Lung (tissue), 12 donors: ENCODE measurements around the gene TNKS1BP1. TPM values are rescaled to one million over a fixed set of nuclear protein-coding genes. Genes with fewer than 3 reads are reported as not detected.
"Not testable (repeated sequence)": the region's sequence is repeated elsewhere in the genome, so short reads cannot be mapped to it uniquely, and the experiment has no call there.

Source experiments
- ATAC-seq: fragments of 200-7000 bp; cut with Tn5 transposase; one replicate; pipeline ENCODE4 v1.9.1; 2020; ENCODE audit warnings: moderate number of reproducible peaks; ENCODE audit not compliant: insufficient read depth, low FRiP score
- DNase-seq, 3 donors: peaks; one replicate each; pipeline ENCODE4 v3.0.0-alpha.2; 2013 to 2017
- H3K27ac ChIP-seq, 2 donors: one replicate each; pipeline ENCODE4 v1.5.1; 2013; ENCODE audit warnings: mild to moderate bottlenecking in 2 of 2, moderate library complexity in 2 of 2, control low read depth in 1 of 2, inconsistent platforms in 1 of 2, low read depth in 1 of 2, low read length in 1 of 2
- H3K27me3 ChIP-seq, 3 donors: one replicate each; pipeline ENCODE4 v1.5.1; 2013; ENCODE audit warnings: low read length in 2 of 3; ENCODE audit not compliant: control insufficient read depth in 3 of 3, insufficient read depth in 3 of 3
- H3K36me3 ChIP-seq, 4 donors: one replicate each; pipeline ENCODE4 v1.5.1; 2013; ENCODE audit warnings: low read length in 4 of 4, mild to moderate bottlenecking in 1 of 4, moderate library complexity in 1 of 4; ENCODE audit not compliant: control insufficient read depth in 4 of 4, insufficient read depth in 4 of 4
- H3K4me1 ChIP-seq, 5 donors: one replicate each; pipeline ENCODE4 v1.5.1; 2013; ENCODE audit warnings: low read length in 5 of 5, mild to moderate bottlenecking in 2 of 5, moderate library complexity in 1 of 5; ENCODE audit not compliant: control insufficient read depth in 5 of 5, insufficient read depth in 5 of 5
- H3K4me3 ChIP-seq: one replicate; pipeline ENCODE4 v1.5.1; 2013; ENCODE audit warnings: mild to moderate bottlenecking, control low read depth, moderate library complexity
- H3K9ac ChIP-seq, 2 donors: one replicate each; pipeline ENCODE4 v1.5.1; 2013; ENCODE audit warnings: low read length in 2 of 2, control low read depth in 1 of 2; ENCODE audit not compliant: insufficient read depth in 1 of 2
- H3K9me3 ChIP-seq, 4 donors: one replicate each; pipeline ENCODE4 v1.5.1; 2013; ENCODE audit warnings: low read length in 3 of 4, mild to moderate bottlenecking in 1 of 4, moderate library complexity in 1 of 4; ENCODE audit not compliant: control insufficient read depth in 4 of 4, insufficient read depth in 3 of 4
- WGBS, 2 donors: extraction: QIAGEN DNeasy Blood & Tissue Kit; methylation state at CpG; one replicate each; pipeline ENCODE4 v1.1.7; 2013; 5-methylcytosine and 5-hydroxymethylcytosine counted together
- polyA plus RNA-seq, 2 donors: library from polyadenylated mRNA; stranded (reverse); fragments of 200-250 nt; gene quantifications; one replicate each; pipeline ENCODE4 v1.2.1, GENCODE V29; 2013
- total RNA-seq, 2 donors: library from RNA; depleted of rRNA in 1 of 2; stranded (reverse); fragments of >200 nt in 1 of 2; gene quantifications; one replicate each; pipeline ENCODE4 v1.2.1, GENCODE V29; 2014 to 2021
- TF ChIP-seq, protein P1 (sequence below): IDR thresholded peaks from 2 replicates; pipeline ENCODE4 v1.5.1; 2012; ENCODE audit warnings: mild to moderate bottlenecking; ENCODE audit errors: control extremely low read depth, extremely low read depth
- donor health status: control.
- donor health status: control.
- donor health status: Bipolar disorder and iron deficiency.
- donor health status: healthy.
- donor health status: DM: yes; HTN: yes; CAD: no.

TNKS1BP1 gene
- total and polyA plus RNA-seq, 4 donors, result 87.0 to 220 (median 139) TPM

DNA sequence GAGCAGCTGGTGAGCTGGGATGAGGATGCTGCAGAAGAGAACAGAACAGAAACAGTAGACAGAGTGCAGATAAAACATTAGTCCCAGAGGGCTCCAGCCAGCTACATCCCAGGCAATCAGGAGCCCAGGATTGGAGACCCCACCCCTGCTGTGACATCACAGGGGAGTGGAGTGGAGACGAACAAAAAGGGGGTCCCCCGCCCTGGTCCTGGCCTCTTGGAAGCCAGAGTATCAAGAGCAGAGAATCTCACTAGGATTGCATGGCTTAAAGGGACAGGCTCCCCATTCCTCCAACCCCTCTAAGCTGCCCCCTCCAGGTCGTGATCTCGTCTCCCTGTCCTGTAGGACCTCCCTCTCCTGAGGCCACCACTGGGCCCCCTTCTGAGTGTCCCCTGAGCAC is 13.4 kb upstream of the TNKS1BP1 start, which contains the start of gene P2RX3:
Gene P2RX3 (plus strand): TSS at position 211 of the 400 bp plus-strand sequence. CDS start 199 bp downstream, outside the sequence.
- H3K4me3 ChIP-seq, result no peak within 1 kb of the TSS
- H3K36me3 ChIP-seq, result peaks cover 0 to 11% (median 3%) of the 10 kb centered on the region in 4 donors
- H3K4me1 ChIP-seq, result peaks cover 0 to 23% (median 12%) of the 10 kb centered on the region in 5 donors
- no peaks in the 10 kb centered on the region for H3K27me3 ChIP-seq
- no peak for ATAC-seq
- 55 to 69% methylated on average over 4 of the region's 4 CpGs for WGBS, 2 donors
- TF ChIP-seq, protein P1, sequence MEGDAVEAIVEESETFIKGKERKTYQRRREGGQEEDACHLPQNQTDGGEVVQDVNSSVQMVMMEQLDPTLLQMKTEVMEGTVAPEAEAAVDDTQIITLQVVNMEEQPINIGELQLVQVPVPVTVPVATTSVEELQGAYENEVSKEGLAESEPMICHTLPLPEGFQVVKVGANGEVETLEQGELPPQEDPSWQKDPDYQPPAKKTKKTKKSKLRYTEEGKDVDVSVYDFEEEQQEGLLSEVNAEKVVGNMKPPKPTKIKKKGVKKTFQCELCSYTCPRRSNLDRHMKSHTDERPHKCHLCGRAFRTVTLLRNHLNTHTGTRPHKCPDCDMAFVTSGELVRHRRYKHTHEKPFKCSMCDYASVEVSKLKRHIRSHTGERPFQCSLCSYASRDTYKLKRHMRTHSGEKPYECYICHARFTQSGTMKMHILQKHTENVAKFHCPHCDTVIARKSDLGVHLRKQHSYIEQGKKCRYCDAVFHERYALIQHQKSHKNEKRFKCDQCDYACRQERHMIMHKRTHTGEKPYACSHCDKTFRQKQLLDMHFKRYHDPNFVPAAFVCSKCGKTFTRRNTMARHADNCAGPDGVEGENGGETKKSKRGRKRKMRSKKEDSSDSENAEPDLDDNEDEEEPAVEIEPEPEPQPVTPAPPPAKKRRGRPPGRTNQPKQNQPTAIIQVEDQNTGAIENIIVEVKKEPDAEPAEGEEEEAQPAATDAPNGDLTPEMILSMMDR, result no peak
- no peaks in the 10 kb centered on the region for H3K9me3 ChIP-seq
- H3K27ac ChIP-seq, result no peak within 1 kb of the TSS
- peak in 1 of 3 donors; percentile 24 for DNase-seq
- H3K9ac ChIP-seq, result no peak within 1 kb of the TSS

DNA sequence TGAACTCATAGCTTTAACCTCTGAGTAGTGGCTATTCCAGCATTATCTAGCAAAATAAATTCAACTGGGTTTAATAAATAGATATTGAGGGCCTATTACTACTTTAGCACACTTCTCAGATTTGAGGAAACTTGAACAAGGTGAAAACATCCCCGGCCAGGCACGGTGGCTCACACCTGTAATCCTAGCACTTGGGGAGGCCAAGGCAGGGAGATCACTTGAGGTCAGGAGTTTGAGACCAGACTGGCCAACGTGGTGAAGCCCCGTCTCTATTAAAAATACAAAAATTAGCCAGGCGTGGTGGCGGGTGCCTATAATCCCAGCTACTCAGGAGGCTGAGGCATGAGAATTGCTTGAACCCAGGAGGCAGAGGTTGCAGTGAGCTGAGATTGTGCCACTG is 12.1 kb upstream of the TNKS1BP1 start:
- not testable (repeated sequence) for H3K9me3 ChIP-seq, DNase-seq, H3K27ac ChIP-seq, H3K4me3 ChIP-seq, H3K27me3 ChIP-seq, ATAC-seq
- Histone ChIP-seq H3K36me3 (peaks cover 0 to 24% (median 14%) of the 10 kb centered on the region in 4 donors), H3K9ac (peak overlapping the region in 1 of 2 donors; percentile 83), H3K4me1 (peaks cover 0 to 23% (median 12%) of the 10 kb centered on the region in 5 donors)
- 94 to 95% methylated on average over 6 of the region's 6 CpGs for WGBS, 2 donors

DNA sequence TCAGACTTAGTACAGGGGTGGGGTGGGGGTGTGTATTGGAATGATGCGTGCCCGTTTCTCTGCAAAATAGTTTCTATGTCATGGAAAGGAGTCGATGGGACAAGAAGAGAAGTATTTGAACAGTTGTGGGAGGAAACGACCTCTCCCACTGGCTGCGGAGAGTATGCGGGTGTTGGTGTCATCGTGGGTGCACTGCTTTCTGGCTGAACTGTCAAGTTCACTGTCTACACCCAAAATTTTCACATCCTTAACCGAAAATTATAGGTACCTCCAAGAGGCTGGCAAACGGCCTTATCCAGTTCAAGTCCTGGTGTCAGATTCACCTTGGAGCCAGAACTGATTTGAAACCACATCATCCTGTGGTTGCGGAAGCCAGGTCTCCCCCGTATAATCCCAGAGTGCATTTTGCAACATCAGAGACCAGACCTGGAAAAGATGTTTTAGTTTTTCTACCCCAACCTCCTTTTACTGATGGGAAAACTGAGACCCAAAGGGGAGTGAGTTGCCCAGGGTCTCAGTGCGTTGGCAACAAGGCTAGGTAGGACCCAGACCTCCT is 11.4 kb upstream of the TNKS1BP1 start:
- DNase-seq (no peak), ATAC-seq (peak; percentile 3)
- Histone ChIP-seq H3K27me3 (no peaks in the 10 kb centered on the region), H3K27ac (peak overlapping the region; percentile 67 to 69), H3K9me3 (no peaks in the 10 kb centered on the region), H3K4me1 (peaks cover 0 to 23% (median 12%) of the 10 kb centered on the region in 5 donors), H3K9ac (peak overlapping the region; percentile 47 to 83), H3K36me3 (peaks cover 0 to 30% (median 20%) of the 10 kb centered on the region in 4 donors), H3K4me3 (peak overlapping the region; percentile 11)
- 20 to 24% methylated on average over 12 of the region's 12 CpGs for WGBS, 2 donors
- TF ChIP-seq, protein P1, result no peak

DNA sequence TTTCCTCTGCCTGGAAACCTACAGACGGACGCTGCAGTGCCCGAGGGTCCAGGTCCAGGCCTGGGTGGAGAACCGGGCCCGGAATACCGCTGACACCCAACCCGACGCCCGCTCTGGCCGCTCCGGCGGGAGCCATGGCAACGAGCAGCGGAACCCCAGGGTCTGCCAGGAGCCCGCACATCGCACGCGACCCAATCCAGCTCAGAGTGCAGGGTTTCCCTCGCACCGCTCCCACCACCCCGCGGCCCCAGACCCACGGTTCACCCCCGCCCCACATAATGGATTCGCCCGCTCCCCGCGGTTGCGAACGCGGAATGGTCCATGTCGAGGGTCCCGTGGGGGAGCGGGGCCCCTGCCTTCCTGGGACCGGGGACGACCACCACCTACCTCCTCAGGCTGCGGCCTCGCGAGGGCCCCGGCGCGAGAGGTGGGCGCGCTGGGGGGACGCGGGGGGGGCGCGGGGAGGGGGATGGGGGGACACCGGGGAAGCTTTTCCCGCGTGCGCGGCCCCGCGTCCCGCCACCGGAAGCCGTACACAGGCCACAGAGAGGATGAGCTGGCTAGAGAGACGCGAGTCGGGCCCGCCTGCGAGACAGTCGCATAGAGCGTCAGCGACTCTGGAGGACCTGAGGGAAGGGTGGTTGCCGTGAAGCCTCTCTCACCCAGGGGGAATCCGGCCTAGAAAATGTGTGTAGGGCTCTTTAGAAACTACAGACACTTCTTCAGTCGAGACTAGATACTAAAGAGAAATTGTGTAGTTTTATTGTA is 10.8 kb upstream of the TNKS1BP1 start, which contains the start of gene SSRP1:
Gene SSRP1 (minus strand): TSS at position 550 of the 768 bp plus-strand sequence. CDS start 771 bp downstream, outside the sequence.
- Histone ChIP-seq H3K4me3 (peak within 1 kb of the TSS; percentile 74), H3K4me1 (peaks cover 0 to 23% (median 12%) of the 10 kb centered on the region in 5 donors), H3K36me3 (peaks cover 2 to 37% (median 25%) of the 10 kb centered on the region in 4 donors), H3K27ac (peak within 1 kb of the TSS; percentile 67 to 89), H3K9me3 (no peaks in the 10 kb centered on the region), H3K27me3 (no peaks in the 10 kb centered on the region), H3K9ac (peak within 1 kb of the TSS; percentile 81 to 90)
- DNase-seq, result peak; percentile 91 to 94 (median 93)
- ATAC-seq, result peak; percentile 99
- TF ChIP-seq, protein P1, result no peak
- 0% methylated on average over 56 to 68 of the region's 69 CpGs for WGBS, 2 donors
